Right atrium auricular region (tissue), 2 donors: ENCODE data around the gene SLC7A14. TPM values are rescaled to one million over a fixed set of nuclear protein-coding genes. Genes with fewer than 3 reads are reported as not detected.

ENCODE experiments used
- DNase-seq: peaks from one replicate; pipeline ENCODE4 v3.0.0-alpha.2; 2019; ENCODE audit warnings: low spot score
- H3K27ac ChIP-seq, 2 donors: fragments of 200-600 bp; sonication (generic); 1 replicate in 1 of 2; 2 replicates in 1 of 2; pipeline ENCODE4 v1.5.1; 2016 to 2019
- H3K27me3 ChIP-seq, 2 donors: fragments of 200-600 bp; sonication (generic); one replicate each; pipeline versions ENCODE4 v1.5.1 to v1.6.0; 2017 to 2019
- H3K36me3 ChIP-seq: fragments of 200-600 bp; sonication (generic); one replicate; pipeline ENCODE4 v1.5.1; 2016
- H3K4me1 ChIP-seq, 2 donors: fragments of 200-600 bp; sonication (generic); one replicate each; pipeline versions ENCODE4 v1.5.1 to v1.6.0; 2017 to 2019
- H3K4me3 ChIP-seq, 2 donors: fragments of 200-600 bp; sonication (generic); 1 replicate in 1 of 2; 2 replicates in 1 of 2; pipeline ENCODE4 v1.5.1; 2017 to 2019; ENCODE audit warnings: mild to moderate bottlenecking in 1 of 2, moderate library complexity in 1 of 2
- H3K9me3 ChIP-seq, 2 donors: fragments of 200-600 bp; sonication (generic); one replicate each; pipeline ENCODE4 v1.5.1; 2019
- CTCF ChIP-seq, 2 donors: fragments of 200-600 bp; sonication (generic); IDR thresholded peaks; one replicate each; pipeline ENCODE4 v1.5.1; 2019; ENCODE audit warnings: antibody characterized with exemption in 2 of 2
- total RNA-seq, 2 donors: library from RNA; depleted of rRNA; stranded (reverse); fragments of >200 nt; gene quantifications; one replicate each; pipeline ENCODE4 v1.1.0, GENCODE V29; 2016

The SLC7A14 gene
- total RNA-seq, 2 donors from 2014 or later, result not detected

- no peaks in the 10 kb centered on the region for H3K27me3 ChIP-seq
- no peak overlapping the region for H3K27ac ChIP-seq
- H3K9me3 ChIP-seq, result no peaks in the 10 kb centered on the region
- H3K36me3 ChIP-seq, result no peaks in the 10 kb centered on the region
- H3K4me3 ChIP-seq, result no peak overlapping the region
- no peak for DNase-seq
- TF ChIP-seq CTCF (IDR thresholded peaks at IDR 0.05), result no peak
- no peaks in the 10 kb centered on the region for H3K4me1 ChIP-seq
Measured at GRCh38 chr3:170441412-170441811, 144.5 kb downstream of the SLC7A14 start.

- no peak for DNase-seq
- Histone ChIP-seq H3K9me3 (no peaks in the 10 kb centered on the region), H3K4me3 (no peak overlapping the region), H3K4me1 (no peaks in the 10 kb centered on the region), H3K27ac (no peak overlapping the region), H3K27me3 (no peaks in the 10 kb centered on the region), H3K36me3 (no peaks in the 10 kb centered on the region)
- TF ChIP-seq CTCF (IDR thresholded peaks at IDR 0.05), result no peak
Measured at GRCh38 chr3:170440344-170440743, 145.5 kb downstream of the SLC7A14 start.

- H3K36me3 ChIP-seq, result no peaks in the 10 kb centered on the region
- no peak overlapping the region for H3K4me3 ChIP-seq
- H3K9me3 ChIP-seq, result no peaks in the 10 kb centered on the region
- TF ChIP-seq CTCF (IDR thresholded peaks at IDR 0.05), result no peak
- no peak overlapping the region for H3K27ac ChIP-seq
- DNase-seq, result no peak
- no peaks in the 10 kb centered on the region for H3K27me3 ChIP-seq
- no peaks in the 10 kb centered on the region for H3K4me1 ChIP-seq
Measured at GRCh38 chr3:170438836-170439235, 147.0 kb downstream of the SLC7A14 start.

- no peaks in the 10 kb centered on the region for H3K4me1 ChIP-seq
- no peak for TF ChIP-seq CTCF (IDR thresholded peaks at IDR 0.05)
- no peak overlapping the region for H3K27ac ChIP-seq
- DNase-seq, result no peak
- H3K9me3 ChIP-seq, result no peaks in the 10 kb centered on the region
- no peak overlapping the region for H3K4me3 ChIP-seq
- no peaks in the 10 kb centered on the region for H3K27me3 ChIP-seq
- no peaks in the 10 kb centered on the region for H3K36me3 ChIP-seq
Measured at GRCh38 chr3:170437696-170438407, 148.0 kb downstream of the SLC7A14 start.

GRCh38 chr3:170437176-170437575 lies 148.7 kb downstream of the SLC7A14 start:
- H3K27ac ChIP-seq, result no peak overlapping the region
- DNase-seq, result no peak
- no peak overlapping the region for H3K4me3 ChIP-seq
- H3K36me3 ChIP-seq, result no peaks in the 10 kb centered on the region
- no peak for TF ChIP-seq CTCF (IDR thresholded peaks at IDR 0.05)
- no peaks in the 10 kb centered on the region for H3K27me3 ChIP-seq
- no peaks in the 10 kb centered on the region for H3K9me3 ChIP-seq
- H3K4me1 ChIP-seq, result no peaks in the 10 kb centered on the region

GRCh38 chr3:170436697-170437096 lies 149.2 kb downstream of the SLC7A14 start:
- Histone ChIP-seq H3K4me3 (no peak overlapping the region), H3K9me3 (no peaks in the 10 kb centered on the region), H3K36me3 (no peaks in the 10 kb centered on the region), H3K27ac (no peak overlapping the region), H3K27me3 (no peaks in the 10 kb centered on the region), H3K4me1 (no peaks in the 10 kb centered on the region)
- TF ChIP-seq CTCF (IDR thresholded peaks at IDR 0.05), result no peak
- DNase-seq, result no peak
